ENCODE measurements around the gene ZNF26.
"Not testable (repeated sequence)": the region's sequence is repeated elsewhere in the genome, so short reads cannot be mapped to it uniquely, and the experiment has no call there.

ZNF26 gene

GRCh38 chr12:132986001-132986884, at the start of gene ZNF26:
Gene ZNF26 (plus strand): TSS chr12:132986367. CDS start chr12:132986841, 474 bp downstream.
- H3K27me3 ChIP-seq (replicated peaks; ENCODE audit: insufficient read depth, low read length) = no peaks in the 10 kb centered on the region
- H3K4me3 ChIP-seq (ENCODE audit: low read length) = peak within 1 kb of the TSS; percentile 89
- no peaks in the 10 kb centered on the region for H3F3A ChIP-seq (ENCODE audit: insufficient read depth, low read length)
- H3K27ac ChIP-seq (ENCODE audit: low read length) = no peak within 1 kb of the TSS; the same call in 1 of the 2 replicates
- no peaks in the 10 kb centered on the region; the same call in 1 of the 2 replicates for H3K36me3 ChIP-seq (replicated peaks; ENCODE audit: insufficient read depth, low read length)
- TF ChIP-seq EZH2phosphoT487 (IDR thresholded peaks at IDR 0.05; ENCODE audit: low read length) (no peak), CTCF (IDR thresholded peaks at IDR 0.05; ENCODE audit: low read length) (no peak), EZH2 (optimal IDR thresholded peaks at IDR 0.05; ENCODE audit: low read depth, low read length) (no peak)
- no peaks in the 10 kb centered on the region for H3K4me1 ChIP-seq (ENCODE audit: low read length)
- H2AFZ ChIP-seq (ENCODE audit: low read length) = peak within 1 kb of the TSS; percentile 91
- peak; percentile 84 for DNase-seq
- no peaks in the 10 kb centered on the region for H4K20me1 ChIP-seq (ENCODE audit: insufficient read depth, low read length)
- H3K79me2 ChIP-seq (ENCODE audit: low read length) = peaks cover 38% of the 10 kb centered on the region
- H3K4me2 ChIP-seq (ENCODE audit: low read depth, low read length) = peak within 1 kb of the TSS; percentile 60; the same call in 1 of the 2 replicates
- H3K9me2 ChIP-seq (replicated peaks; ENCODE audit: insufficient read depth, low read length) = no peaks in the 10 kb centered on the region
- no peaks in the 10 kb centered on the region for H3K9me3 ChIP-seq (replicated peaks; ENCODE audit: insufficient read depth, low read length)
- peak within 1 kb of the TSS; percentile 70 for H3K9ac ChIP-seq (ENCODE audit: low read length)

- H3K9ac ChIP-seq (ENCODE audit: low read length); H3K9me2 ChIP-seq (replicated peaks; ENCODE audit: insufficient read depth, low read length); DNase-seq; H3K79me2 ChIP-seq (ENCODE audit: low read length); H3K4me3 ChIP-seq (ENCODE audit: low read length); H3K36me3 ChIP-seq (replicated peaks; ENCODE audit: insufficient read depth, low read length); H3K27me3 ChIP-seq (replicated peaks; ENCODE audit: insufficient read depth, low read length); H3K9me3 ChIP-seq (replicated peaks; ENCODE audit: insufficient read depth, low read length); H3K4me2 ChIP-seq (ENCODE audit: low read depth, low read length); H3F3A ChIP-seq (ENCODE audit: insufficient read depth, low read length); H3K27ac ChIP-seq (ENCODE audit: low read length); H3K4me1 ChIP-seq (ENCODE audit: low read length); H4K20me1 ChIP-seq (ENCODE audit: insufficient read depth, low read length); H2AFZ ChIP-seq (ENCODE audit: low read length): not testable (repeated sequence)
Measured at GRCh38 chr12:132936921-132937320, 49.2 kb upstream of the ZNF26 start.

- H3K9me3 ChIP-seq (replicated peaks; ENCODE audit: insufficient read depth, low read length) = no peaks in the 10 kb centered on the region
- H3K4me3 ChIP-seq (ENCODE audit: low read length) = no peak overlapping the region
- TF ChIP-seq CTCF (IDR thresholded peaks at IDR 0.05; ENCODE audit: low read length) (no peak), EZH2 (optimal IDR thresholded peaks at IDR 0.05; ENCODE audit: low read depth, low read length) (no peak), EZH2phosphoT487 (IDR thresholded peaks at IDR 0.05; ENCODE audit: low read length) (no peak)
- no peak overlapping the region for H2AFZ ChIP-seq (ENCODE audit: low read length)
- no peaks in the 10 kb centered on the region for H3K36me3 ChIP-seq (replicated peaks; ENCODE audit: insufficient read depth, low read length)
- H3K9ac ChIP-seq (ENCODE audit: low read length) = no peak overlapping the region
- no peaks in the 10 kb centered on the region for H3K4me1 ChIP-seq (ENCODE audit: low read length)
- no peak overlapping the region for H3K4me2 ChIP-seq (ENCODE audit: low read depth, low read length)
- no peaks in the 10 kb centered on the region for H3F3A ChIP-seq (ENCODE audit: insufficient read depth, low read length)
- DNase-seq = no peak
- no peak overlapping the region for H3K27ac ChIP-seq (ENCODE audit: low read length)
- no peaks in the 10 kb centered on the region for H3K79me2 ChIP-seq (ENCODE audit: low read length)
- H3K27me3 ChIP-seq (replicated peaks; ENCODE audit: insufficient read depth, low read length) = no peaks in the 10 kb centered on the region
- H4K20me1 ChIP-seq (ENCODE audit: insufficient read depth, low read length) = no peaks in the 10 kb centered on the region
- H3K9me2 ChIP-seq (replicated peaks; ENCODE audit: insufficient read depth, low read length) = no peaks in the 10 kb centered on the region
Measured at GRCh38 chr12:132937476-132937875, 48.7 kb upstream of the ZNF26 start.

GRCh38 chr12:132938807-132939206, 47.4 kb upstream of the ZNF26 start:
- H3K4me3 ChIP-seq (ENCODE audit: low read length); H3K27me3 ChIP-seq (replicated peaks; ENCODE audit: insufficient read depth, low read length); H3F3A ChIP-seq (ENCODE audit: insufficient read depth, low read length); H3K27ac ChIP-seq (ENCODE audit: low read length); DNase-seq; H3K9me3 ChIP-seq (replicated peaks; ENCODE audit: insufficient read depth, low read length); H3K36me3 ChIP-seq (replicated peaks; ENCODE audit: insufficient read depth, low read length); H3K9ac ChIP-seq (ENCODE audit: low read length); H3K79me2 ChIP-seq (ENCODE audit: low read length); H4K20me1 ChIP-seq (ENCODE audit: insufficient read depth, low read length); H2AFZ ChIP-seq (ENCODE audit: low read length); H3K4me1 ChIP-seq (ENCODE audit: low read length); H3K9me2 ChIP-seq (replicated peaks; ENCODE audit: insufficient read depth, low read length); H3K4me2 ChIP-seq (ENCODE audit: low read depth, low read length): not testable (repeated sequence)
